C4-2B (cell line): ENCODE results near the gene STRADB.
"Not testable (repeated sequence)": the region's sequence is repeated elsewhere in the genome, so short reads cannot be mapped to it uniquely, and the experiment has no call there.

Experiments
- CTCF ChIP-seq: fragments of 450-650 bp; conservative IDR thresholded peaks from 2 replicates; pipeline ENCODE4 v1.5.1; 2017; ENCODE audit warnings: mild to moderate bottlenecking
- ZFX ChIP-seq: fragments of 450-650 bp; IDR thresholded peaks from 2 replicates; pipeline ENCODE4 v1.6.1; 2017

DNA sequence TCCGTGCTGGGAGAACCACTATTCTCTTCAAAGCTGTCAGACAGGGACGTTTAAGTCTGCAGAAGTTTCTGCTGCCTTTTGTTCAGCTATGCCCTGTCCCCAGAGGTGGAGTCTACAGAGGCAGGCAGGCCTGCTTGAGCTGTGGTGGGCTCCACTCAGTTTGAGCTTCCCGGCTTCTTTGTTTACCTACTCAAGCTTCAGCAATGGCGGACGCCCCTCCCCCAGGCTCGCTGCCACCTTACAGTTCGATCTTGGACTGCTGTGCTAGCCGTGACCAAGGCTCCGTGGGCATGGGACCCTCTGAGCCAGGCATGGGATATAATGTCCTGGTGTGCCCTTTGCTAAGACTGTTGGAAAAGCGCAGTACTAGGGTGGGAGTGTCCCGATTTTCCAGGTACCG is 21.2 kb upstream of the STRADB start:
- not testable (repeated sequence) for TF ChIP-seq CTCF, ZFX
